EL (cell line): ENCODE data around the gene VEGFC.

ENCODE experiments used
- DNase-seq: peaks from one replicate; pipeline ENCODE4 v3.0.0-alpha.2; 2016

Gene VEGFC

GRCh38 chr4:176671532-176671931 lies 121.2 kb downstream of the VEGFC start:
- DNase-seq = no peak

- DNase-seq = no peak
These were observed 124.4 kb downstream of the VEGFC start for GRCh38 chr4:176668324-176668723.

GRCh38 chr4:176664964-176665363 lies 127.8 kb downstream of the VEGFC start:
- DNase-seq = no peak

GRCh38 chr4:176660561-176660960 lies 132.2 kb downstream of the VEGFC start:
- DNase-seq = no peak

- DNase-seq = no peak
These were observed 136.6 kb downstream of the VEGFC start for GRCh38 chr4:176656108-176656507.

- DNase-seq = peak; percentile 40
These were observed 138.0 kb downstream of the VEGFC start for GRCh38 chr4:176654565-176655216.

GRCh38 chr4:176653401-176654220 lies 139.1 kb downstream of the VEGFC start:
- DNase-seq = no peak

GRCh38 chr4:176646311-176646710 lies 146.4 kb downstream of the VEGFC start:
- DNase-seq = no peak

GRCh38 chr4:176645246-176645960 lies 147.3 kb downstream of the VEGFC start:
- no peak for DNase-seq

- DNase-seq = no peak
These were observed 150.2 kb downstream of the VEGFC start for GRCh38 chr4:176642472-176642871.

GRCh38 chr4:176641237-176641636 lies 151.5 kb downstream of the VEGFC start:
- DNase-seq = peak; percentile 75

GRCh38 chr4:176638992-176639391 lies 153.7 kb downstream of the VEGFC start:
- DNase-seq = peak; percentile 40

- no peak for DNase-seq
These were observed 156.4 kb downstream of the VEGFC start for GRCh38 chr4:176636292-176636691.

GRCh38 chr4:176635372-176636261 lies 157.1 kb downstream of the VEGFC start:
- DNase-seq = peak; percentile 87
